Neural crest cell (in vitro differentiated cells): ENCODE data around the gene SLC35B2. TPM values are rescaled to one million over a fixed set of nuclear protein-coding genes. Genes with fewer than 3 reads are reported as not detected.

Experiments used
- DNase-seq: peaks from one replicate; pipeline ENCODE4 v3.0.0; 2021; ENCODE audit warnings: low read depth, mixed read lengths, low spot score
- H3K27ac Mint-ChIP-seq: one replicate; pipeline ENCODE4 v1.8.0; 2021; ENCODE audit warnings: mild to moderate bottlenecking, mixed read lengths; ENCODE audit not compliant: unreplicated experiment
- H3K27me3 Mint-ChIP-seq: 2 replicates; pipeline ENCODE4 v1.8.0; 2021; ENCODE audit warnings: low read depth, mild to moderate bottlenecking, mixed read lengths
- H3K36me3 Mint-ChIP-seq: 2 replicates; pipeline ENCODE4 v1.8.0; 2021; ENCODE audit warnings: low read depth, mild to moderate bottlenecking, mixed read lengths
- H3K4me1 Mint-ChIP-seq: 2 replicates; pipeline ENCODE4 v1.8.0; 2021; ENCODE audit warnings: mixed read lengths
- H3K4me3 Mint-ChIP-seq: one replicate; pipeline ENCODE4 v1.8.0; 2021; ENCODE audit warnings: mild to moderate bottlenecking, mixed read lengths
- H3K9me3 Mint-ChIP-seq: 2 replicates; pipeline ENCODE4 v1.8.0; 2021; ENCODE audit warnings: mixed read lengths
- CTCF ChIP-seq: fragments of 200-600 bp; sonication (generic); conservative IDR thresholded peaks from 2 replicates; pipeline ENCODE4 v1.5.0; 2021; ENCODE audit warnings: antibody characterized with exemption, mild to moderate bottlenecking
- total RNA-seq: library from RNA; stranded (reverse); gene quantifications from 2 replicates; pipeline ENCODE4 v1.2.1, GENCODE V29; 2021

Gene SLC35B2
- total RNA-seq, 1 donor from 2014 or later, result 77.7 TPM

DNA sequence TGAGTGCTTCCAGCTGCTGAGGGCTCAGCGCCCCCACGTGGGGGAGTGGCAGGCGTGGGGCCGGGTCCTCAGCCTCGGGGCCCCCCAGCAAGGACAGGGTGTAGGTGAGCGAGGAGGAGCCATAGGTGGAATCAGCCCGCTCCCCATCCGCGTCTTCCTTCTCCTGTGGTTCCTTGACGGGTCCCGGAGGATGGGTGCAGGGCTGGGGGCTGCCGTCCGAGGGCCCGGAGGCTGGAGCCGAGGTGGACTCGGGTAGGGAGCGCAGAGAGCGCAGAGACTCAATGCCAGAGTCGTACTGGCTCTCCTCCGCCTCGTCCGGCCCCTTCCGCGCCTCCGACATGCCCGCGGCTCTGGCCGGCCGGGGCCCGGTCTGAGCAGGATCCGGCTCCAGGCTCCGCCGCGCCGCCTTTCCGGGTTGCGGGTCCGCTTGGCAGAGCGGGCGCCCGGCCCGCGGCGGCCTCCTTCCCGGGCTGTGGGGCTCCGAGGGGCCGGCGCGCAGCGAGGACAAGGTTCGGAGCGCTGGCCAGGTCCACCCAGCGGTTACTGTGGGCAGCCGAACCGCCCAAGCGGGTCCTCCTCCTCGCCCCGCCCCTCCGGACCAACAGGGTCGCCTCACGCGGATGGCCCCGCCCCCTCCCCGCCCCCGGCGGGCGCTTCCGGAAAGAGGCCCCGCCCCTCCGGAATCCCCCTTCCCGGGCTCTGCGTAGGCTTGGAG lies 7.8 kb upstream of the SLC35B2 start, which contains the start of gene NFKBIE:
NFKBIE (minus strand) TSS at position 545 of the 715 bp plus-strand sequence; CDS start at position 340, 205 bp downstream.
- Mint-ChIP-seq H3K9me3 (no peaks in the 10 kb centered on the region), H3K27ac (peak within 1 kb of the TSS; percentile 89), H3K4me1 (peaks cover 66% of the 10 kb centered on the region), H3K4me3 (peak within 1 kb of the TSS; percentile 96), H3K36me3 (no peaks in the 10 kb centered on the region), H3K27me3 (peaks cover 19% of the 10 kb centered on the region)
- TF ChIP-seq CTCF, result peak; percentile 44
- DNase-seq, result peak; percentile 94

DNA sequence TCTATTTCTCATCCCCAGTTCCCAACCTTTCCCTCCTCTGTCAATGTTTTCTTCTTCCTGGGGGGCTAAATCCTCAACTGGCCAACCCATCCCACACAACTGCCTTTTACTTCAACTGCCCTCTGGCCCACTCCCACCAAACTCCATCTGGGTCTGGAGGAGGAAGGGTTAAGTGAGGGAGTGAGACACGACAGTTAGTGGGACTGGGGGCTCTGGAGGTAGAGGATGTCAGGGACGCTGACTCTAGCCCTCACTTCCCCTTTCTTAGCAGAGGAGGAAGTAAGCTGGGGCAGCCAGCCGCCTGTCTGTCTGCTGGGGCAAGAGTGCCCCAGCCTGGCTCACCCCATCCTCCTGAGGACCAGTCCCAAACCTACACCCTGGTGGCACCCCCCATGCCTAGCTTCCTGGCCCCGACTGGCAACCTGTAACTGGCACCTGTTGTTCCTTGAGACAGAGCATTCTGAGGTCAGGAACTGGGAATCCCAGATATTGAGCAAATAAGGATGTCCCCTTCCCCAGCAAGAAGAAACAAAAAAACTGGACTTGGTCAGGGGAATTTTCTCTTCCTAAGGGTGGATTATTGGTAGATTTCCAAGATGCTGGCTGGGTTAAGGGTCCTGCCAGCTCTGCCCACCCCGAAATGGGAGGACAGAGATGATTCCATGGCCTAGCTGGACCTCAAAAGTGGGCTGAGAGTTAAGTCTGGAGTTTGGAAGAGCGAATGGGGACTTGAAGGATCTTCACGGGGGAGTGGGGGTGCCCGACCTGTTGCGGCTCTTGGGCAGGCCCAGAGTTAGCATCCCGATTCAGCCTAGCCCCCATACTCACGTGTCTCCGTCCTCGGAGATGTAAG lies 7.1 kb upstream of the SLC35B2 start:
- H3K4me3 Mint-ChIP-seq, result peak overlapping the region; percentile 96
- H3K9me3 Mint-ChIP-seq, result no peaks in the 10 kb centered on the region
- H3K36me3 Mint-ChIP-seq, result no peaks in the 10 kb centered on the region
- DNase-seq, result no peak
- H3K27me3 Mint-ChIP-seq, result peaks cover 12% of the 10 kb centered on the region
- H3K4me1 Mint-ChIP-seq, result peaks cover 58% of the 10 kb centered on the region
- TF ChIP-seq CTCF, result no peak
- peak overlapping the region; percentile 89 for H3K27ac Mint-ChIP-seq

GRCh38 chr6:44263354-44264100 lies 6.2 kb upstream of the SLC35B2 start:
- H3K4me1 Mint-ChIP-seq, result peaks cover 52% of the 10 kb centered on the region
- no peaks in the 10 kb centered on the region for H3K36me3 Mint-ChIP-seq
- no peak for TF ChIP-seq CTCF
- H3K9me3 Mint-ChIP-seq, result no peaks in the 10 kb centered on the region
- H3K27ac Mint-ChIP-seq, result peak overlapping the region; percentile 87
- DNase-seq, result no peak
- H3K27me3 Mint-ChIP-seq, result peaks cover 3% of the 10 kb centered on the region
- H3K4me3 Mint-ChIP-seq, result peak overlapping the region; percentile 96

DNA sequence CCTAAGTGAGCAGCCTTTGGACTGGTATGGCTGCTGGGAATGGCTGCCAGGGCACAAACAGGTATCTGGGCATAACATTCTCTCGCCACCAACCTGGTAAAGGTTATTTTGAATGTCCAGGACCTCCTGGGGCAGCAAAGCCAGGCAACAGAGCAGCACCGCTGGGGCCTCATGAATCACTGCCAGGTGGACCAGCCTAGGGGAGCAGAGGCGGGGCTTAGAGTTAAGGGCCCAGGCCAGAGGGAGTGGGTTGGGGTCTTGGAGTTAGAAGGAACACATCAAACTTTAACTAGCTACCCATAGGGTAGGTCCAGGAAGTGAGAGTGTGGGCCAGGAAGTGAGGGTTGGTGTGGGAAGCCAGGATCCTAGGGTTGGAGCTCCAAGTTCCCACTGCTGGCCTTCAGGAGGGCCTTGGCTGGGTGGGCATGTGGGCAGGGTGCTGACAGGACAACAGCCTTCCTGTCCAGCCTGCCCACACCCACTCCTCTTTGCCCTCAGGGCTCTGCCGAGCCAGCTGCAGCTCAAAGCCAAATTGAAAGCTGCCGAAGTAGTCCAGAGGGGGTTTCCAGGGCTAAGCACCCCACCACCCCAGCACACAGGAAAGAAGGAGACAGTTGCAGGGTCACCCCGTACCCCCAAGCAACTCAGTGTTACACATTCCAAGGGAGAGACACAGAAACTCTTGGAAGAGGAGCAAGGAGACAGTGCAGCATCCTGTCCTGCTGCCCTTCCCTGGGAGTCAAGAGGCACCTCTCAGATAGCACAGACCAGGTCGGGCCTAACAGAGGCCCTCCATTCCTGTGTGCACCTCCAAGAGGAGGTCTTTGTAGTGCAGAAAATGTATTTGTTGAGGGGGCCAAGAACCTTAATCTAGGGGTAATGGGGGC lies 5.4 kb upstream of the SLC35B2 start:
- H3K4me3 Mint-ChIP-seq, result peak overlapping the region; percentile 96
- DNase-seq, result no peak
- H3K36me3 Mint-ChIP-seq, result peaks cover 1% of the 10 kb centered on the region
- peaks cover 4% of the 10 kb centered on the region for H3K27me3 Mint-ChIP-seq
- H3K27ac Mint-ChIP-seq, result peak overlapping the region; percentile 87
- no peak for TF ChIP-seq CTCF
- peaks cover 52% of the 10 kb centered on the region for H3K4me1 Mint-ChIP-seq
- no peaks in the 10 kb centered on the region for H3K9me3 Mint-ChIP-seq
